NCI-H1436 (cell line): ENCODE results near the gene PTPN2.
"Not testable (repeated sequence)": the region's sequence is repeated elsewhere in the genome, so short reads cannot be mapped to it uniquely, and the experiment has no call there.

Experiments
- DNase-seq: peaks from one replicate; lab custom pipeline; 2025; lab: John Stamatoyannopoulos, UW

The PTPN2 gene

GRCh38 chr18:12883684-12884405 is at the start of gene PTPN2:
Gene PTPN2, minus strand, starts transcription at chr18:12884237. Its CDS starts 96 bp downstream, at chr18:12884141.
- peak; percentile 85 for DNase-seq

GRCh38 chr18:12933327-12933726 is 49.3 kb upstream of the PTPN2 start:
- DNase-seq = no peak

GRCh38 chr18:12930908-12931307 is 46.9 kb upstream of the PTPN2 start:
- DNase-seq = no peak

GRCh38 chr18:12930376-12930775 is 46.3 kb upstream of the PTPN2 start:
- DNase-seq = no peak

GRCh38 chr18:12929477-12930083 is 45.5 kb upstream of the PTPN2 start:
- DNase-seq = no peak

- DNase-seq = no peak
Observed at GRCh38 chr18:12928641-12929040, 44.6 kb upstream of the PTPN2 start.

- DNase-seq = no peak
Observed at GRCh38 chr18:12928206-12928605, 44.2 kb upstream of the PTPN2 start.

- DNase-seq = no peak
Observed at GRCh38 chr18:12924616-12925015, 40.6 kb upstream of the PTPN2 start.

GRCh38 chr18:12922266-12922665 is 38.2 kb upstream of the PTPN2 start:
- no peak for DNase-seq

GRCh38 chr18:12921178-12921577 is 37.1 kb upstream of the PTPN2 start:
- DNase-seq = no peak

GRCh38 chr18:12911929-12912703 is 28.1 kb upstream of the PTPN2 start:
- DNase-seq = no peak

GRCh38 chr18:12911025-12911928 is 27.2 kb upstream of the PTPN2 start:
- DNase-seq = no peak

- no peak for DNase-seq
Observed at GRCh38 chr18:12908706-12909105, 24.7 kb upstream of the PTPN2 start.

- DNase-seq = no peak
Observed at GRCh38 chr18:12907258-12907925, 23.4 kb upstream of the PTPN2 start.

GRCh38 chr18:12906773-12907172 is 22.7 kb upstream of the PTPN2 start:
- DNase-seq = no peak

- DNase-seq = no peak
Observed at GRCh38 chr18:12906119-12906518, 22.1 kb upstream of the PTPN2 start.

- DNase-seq = no peak
Observed at GRCh38 chr18:12904012-12904516, 20.0 kb upstream of the PTPN2 start.

- not testable (repeated sequence) for DNase-seq
Observed at GRCh38 chr18:12901208-12901607, 17.2 kb upstream of the PTPN2 start.

GRCh38 chr18:12896784-12897333 is 12.8 kb upstream of the PTPN2 start:
- not testable (repeated sequence) for DNase-seq

GRCh38 chr18:12895626-12896025 is 11.6 kb upstream of the PTPN2 start:
- DNase-seq = no peak

- no peak for DNase-seq
Observed at GRCh38 chr18:12895014-12895413, 11.0 kb upstream of the PTPN2 start.
